ENCODE results near the gene KCND3. TPM values are rescaled to one million over a fixed set of nuclear protein-coding genes. Genes with fewer than 3 reads are reported as not detected.
A peak's percentile ranks its signal among the peaks of the same experiment; 100 is the strongest.
"Not testable (repeated sequence)": the region's sequence is repeated elsewhere in the genome, so short reads cannot be mapped to it uniquely, and the experiment has no call there.

Gene KCND3
- total and polyA plus RNA-seq, 8 donors = 0.87 to 15.8 (median 4.5) TPM

DNA sequence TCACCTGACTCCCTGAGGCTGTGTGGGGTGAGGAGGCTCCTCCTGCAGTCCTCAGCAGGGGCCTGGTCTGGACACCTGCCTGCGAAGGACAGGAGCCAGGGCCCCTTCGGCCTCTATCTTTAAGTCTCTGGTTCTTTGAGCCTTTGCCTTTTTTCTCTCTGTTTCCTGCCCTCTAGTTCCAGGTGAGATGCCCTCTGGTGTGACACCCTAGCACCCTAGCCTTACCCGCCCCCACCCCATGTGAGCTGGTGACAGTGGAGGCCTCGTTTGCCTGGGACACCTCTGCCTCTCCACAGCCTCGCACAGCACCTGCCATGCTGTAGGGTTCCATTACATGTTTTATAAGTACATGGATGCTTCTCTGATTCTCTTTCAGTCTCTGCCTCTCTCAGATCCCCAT is 186.5 kb downstream of the KCND3 start:
- WGBS, 5 donors = 83 to 94% (median 87%) methylated on average over 5 of the region's 5 CpGs
- intact Hi-C loops (cut with DNase I; ENCODE audit: low total_unique reads) = no loop called here
- TF ChIP-seq POLR2A (IDR thresholded peaks at IDR 0.05) (no peak), POLR2AphosphoS5 (IDR thresholded peaks at IDR 0.05) (no peak), EP300 (IDR thresholded peaks at IDR 0.05) (no peak)
- TF ChIP-seq, protein P1, sequence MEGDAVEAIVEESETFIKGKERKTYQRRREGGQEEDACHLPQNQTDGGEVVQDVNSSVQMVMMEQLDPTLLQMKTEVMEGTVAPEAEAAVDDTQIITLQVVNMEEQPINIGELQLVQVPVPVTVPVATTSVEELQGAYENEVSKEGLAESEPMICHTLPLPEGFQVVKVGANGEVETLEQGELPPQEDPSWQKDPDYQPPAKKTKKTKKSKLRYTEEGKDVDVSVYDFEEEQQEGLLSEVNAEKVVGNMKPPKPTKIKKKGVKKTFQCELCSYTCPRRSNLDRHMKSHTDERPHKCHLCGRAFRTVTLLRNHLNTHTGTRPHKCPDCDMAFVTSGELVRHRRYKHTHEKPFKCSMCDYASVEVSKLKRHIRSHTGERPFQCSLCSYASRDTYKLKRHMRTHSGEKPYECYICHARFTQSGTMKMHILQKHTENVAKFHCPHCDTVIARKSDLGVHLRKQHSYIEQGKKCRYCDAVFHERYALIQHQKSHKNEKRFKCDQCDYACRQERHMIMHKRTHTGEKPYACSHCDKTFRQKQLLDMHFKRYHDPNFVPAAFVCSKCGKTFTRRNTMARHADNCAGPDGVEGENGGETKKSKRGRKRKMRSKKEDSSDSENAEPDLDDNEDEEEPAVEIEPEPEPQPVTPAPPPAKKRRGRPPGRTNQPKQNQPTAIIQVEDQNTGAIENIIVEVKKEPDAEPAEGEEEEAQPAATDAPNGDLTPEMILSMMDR (IDR thresholded peaks at IDR 0.05) = no peak
- no peaks in the 10 kb centered on the region for H3K9me3 ChIP-seq
- H3K27me3 ChIP-seq = no peaks in the 10 kb centered on the region
- no peaks in the 10 kb centered on the region for H3K4me1 ChIP-seq
- DNase-seq = no peak
- no peak overlapping the region for H3K27ac ChIP-seq
- H3K36me3 ChIP-seq = no peaks in the 10 kb centered on the region
- H3K4me3 ChIP-seq = no peak overlapping the region

DNA sequence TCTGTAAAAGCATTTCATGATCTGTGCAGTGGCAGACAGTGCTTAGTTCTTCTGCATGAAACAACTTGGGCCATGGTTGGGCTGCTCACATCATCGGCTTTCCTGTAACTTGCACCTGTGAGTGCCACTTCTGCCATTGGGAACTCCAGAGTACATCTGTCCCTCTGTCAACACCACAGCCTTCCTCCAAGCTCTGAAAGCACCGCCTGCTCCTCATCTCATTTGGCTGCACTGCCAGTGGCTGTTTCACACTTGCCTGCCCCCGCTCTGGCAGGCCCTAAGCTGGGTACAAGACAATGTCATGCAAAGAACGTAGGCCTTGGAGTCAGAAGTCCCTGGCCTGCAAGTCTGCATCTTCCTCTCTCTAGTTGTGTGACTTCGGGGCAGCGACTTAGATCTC is 187.4 kb downstream of the KCND3 start:
- intact Hi-C loops (cut with DNase I; ENCODE audit: low total_unique reads) = no loop called here
- no peak overlapping the region for H3K4me3 ChIP-seq
- TF ChIP-seq, protein P1 (IDR thresholded peaks at IDR 0.05) = no peak
- TF ChIP-seq EP300 (IDR thresholded peaks at IDR 0.05) (no peak), POLR2AphosphoS5 (IDR thresholded peaks at IDR 0.05) (no peak), POLR2A (IDR thresholded peaks at IDR 0.05) (no peak)
- no peaks in the 10 kb centered on the region for H3K27me3 ChIP-seq
- no peak for DNase-seq
- 83 to 91% (median 90%) methylated on average over 6 of the region's 6 CpGs for WGBS, 5 donors
- no peaks in the 10 kb centered on the region for H3K36me3 ChIP-seq
- H3K9me3 ChIP-seq = no peaks in the 10 kb centered on the region
- no peaks in the 10 kb centered on the region for H3K4me1 ChIP-seq
- H3K27ac ChIP-seq = no peak overlapping the region

DNA sequence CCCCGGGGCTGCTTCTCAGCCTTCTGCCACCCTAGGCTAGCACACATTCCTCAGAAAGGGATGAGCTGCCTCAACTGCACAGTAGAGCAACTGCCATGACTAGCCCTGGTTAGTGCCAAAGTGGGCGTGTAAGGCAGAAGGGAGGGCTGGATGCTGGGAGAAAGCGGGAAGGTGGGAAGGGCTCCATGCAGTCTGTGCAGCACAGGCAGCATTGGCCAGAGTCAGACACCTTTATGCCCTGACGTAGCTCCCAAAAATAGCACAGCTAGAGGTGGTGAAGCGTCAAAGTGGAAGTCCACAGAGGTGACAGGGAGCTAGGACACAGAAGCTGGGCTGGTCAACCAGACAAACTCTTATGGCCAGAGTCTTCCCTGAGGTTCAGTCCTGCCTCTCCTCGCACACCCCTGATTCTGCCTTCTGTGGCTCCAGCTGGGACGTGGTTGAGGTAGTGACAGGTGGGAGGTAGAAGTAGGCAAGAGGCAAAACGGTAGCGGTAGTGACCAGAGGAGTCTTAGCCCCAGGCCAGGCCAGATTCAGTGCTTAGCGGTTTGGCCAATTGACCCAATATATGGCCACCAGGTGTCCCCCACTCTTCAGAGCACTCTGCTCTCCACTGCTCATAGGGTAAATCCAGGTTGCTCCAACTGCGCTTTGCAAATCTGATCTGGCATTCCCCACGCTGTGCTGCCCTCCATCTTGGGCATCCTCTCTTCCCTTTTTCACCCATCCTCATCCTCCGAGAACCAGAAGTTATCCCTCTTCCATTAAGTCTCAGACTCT is 188.2 kb downstream of the KCND3 start:
- no peak for DNase-seq
- H3K9me3 ChIP-seq = no peaks in the 10 kb centered on the region
- H3K4me1 ChIP-seq = no peaks in the 10 kb centered on the region
- no peaks in the 10 kb centered on the region for H3K36me3 ChIP-seq
- TF ChIP-seq EP300 (IDR thresholded peaks at IDR 0.05) = no peak
- TF ChIP-seq POLR2AphosphoS5 (IDR thresholded peaks at IDR 0.05) = no peak
- TF ChIP-seq POLR2A (IDR thresholded peaks at IDR 0.05) = no peak
- TF ChIP-seq, protein P1 (IDR thresholded peaks at IDR 0.05) = peak in 2 of 7 experiments; percentile 8 to 22
- 78 to 84% (median 80%) methylated on average over 13 of the region's 13 CpGs for WGBS, 5 donors
- H3K27me3 ChIP-seq = no peaks in the 10 kb centered on the region
- intact Hi-C loops (cut with DNase I; ENCODE audit: low total_unique reads) = no loop called here
- no peak overlapping the region for H3K27ac ChIP-seq
- no peak overlapping the region for H3K4me3 ChIP-seq

DNA sequence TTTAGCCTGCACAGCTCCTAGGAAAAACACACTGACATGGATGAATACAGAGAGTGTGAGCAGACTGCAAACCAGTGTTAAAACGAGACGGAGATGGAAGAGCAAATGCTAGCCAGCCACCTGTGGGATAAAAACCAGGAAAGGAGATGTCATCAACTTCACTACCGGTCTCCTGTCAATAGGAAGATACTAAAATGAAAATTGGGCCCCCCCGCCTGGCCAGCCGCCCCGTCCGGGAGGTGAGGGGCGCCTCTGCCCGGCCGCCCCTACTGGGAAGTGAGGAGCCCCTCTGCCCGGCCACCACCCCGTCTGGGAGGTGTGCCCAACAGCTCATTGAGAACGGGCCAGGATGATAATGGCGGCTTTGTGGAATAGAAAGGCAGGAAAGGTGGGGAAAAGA is 189.7 kb downstream of the KCND3 start:
- H3K4me3 ChIP-seq, H3K9me3 ChIP-seq, DNase-seq, H3K27ac ChIP-seq, H3K4me1 ChIP-seq, H3K36me3 ChIP-seq, H3K27me3 ChIP-seq: not testable (repeated sequence)
- intact Hi-C loops (cut with DNase I; ENCODE audit: low total_unique reads) = loop anchor here (10.0 kb wide), 1 partner anchor 185 kb away; the partner anchor contains the start of gene KCND3
- 89 to 97% (median 93%) methylated on average over 3 to 14 of the region's 14 CpGs for WGBS, 5 donors

DNA sequence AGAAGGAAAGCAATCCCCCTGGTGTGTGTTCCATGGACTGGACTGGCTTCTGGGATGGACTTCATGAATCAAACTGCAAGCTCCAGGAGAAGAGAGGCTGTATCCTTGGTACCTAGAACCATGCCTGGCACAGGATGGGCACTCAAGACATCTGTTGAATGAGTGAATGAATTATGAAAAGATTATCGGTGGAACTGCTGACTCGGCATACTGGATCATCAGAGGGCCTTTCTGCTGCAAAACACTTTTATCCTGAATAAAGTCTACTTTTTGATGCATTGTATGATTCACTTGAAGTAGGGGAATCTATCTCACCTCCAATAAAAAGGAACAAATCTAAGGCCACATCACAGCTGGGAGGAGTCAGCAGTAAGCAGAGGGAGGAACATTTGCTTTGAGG is 190.9 kb downstream of the KCND3 start:
- H3K27ac ChIP-seq = no peak overlapping the region
- H3K4me1 ChIP-seq = no peaks in the 10 kb centered on the region
- DNase-seq = no peak
- no peaks in the 10 kb centered on the region for H3K9me3 ChIP-seq
- H3K27me3 ChIP-seq = peaks cover 0 to 8% (median 0%) of the 10 kb centered on the region in 3 donors
- WGBS, 5 donors = 86 to 98% (median 97%) methylated on average over 2 of the region's 2 CpGs
- intact Hi-C loops (cut with DNase I; ENCODE audit: low total_unique reads) = loop anchor here (10.0 kb wide), 1 partner anchor 186 kb away; the partner anchor contains the start of gene KCND3
- TF ChIP-seq, protein P1 (IDR thresholded peaks at IDR 0.05) = no peak
- TF ChIP-seq POLR2AphosphoS5 (IDR thresholded peaks at IDR 0.05) (no peak), EP300 (IDR thresholded peaks at IDR 0.05) (no peak)
- H3K36me3 ChIP-seq = no peaks in the 10 kb centered on the region
- H3K4me3 ChIP-seq = no peak overlapping the region
